ENCODE measurements around the gene COLQ.
"Not testable (repeated sequence)": the region's sequence is repeated elsewhere in the genome, so short reads cannot be mapped to it uniquely, and the experiment has no call there.

DNA sequence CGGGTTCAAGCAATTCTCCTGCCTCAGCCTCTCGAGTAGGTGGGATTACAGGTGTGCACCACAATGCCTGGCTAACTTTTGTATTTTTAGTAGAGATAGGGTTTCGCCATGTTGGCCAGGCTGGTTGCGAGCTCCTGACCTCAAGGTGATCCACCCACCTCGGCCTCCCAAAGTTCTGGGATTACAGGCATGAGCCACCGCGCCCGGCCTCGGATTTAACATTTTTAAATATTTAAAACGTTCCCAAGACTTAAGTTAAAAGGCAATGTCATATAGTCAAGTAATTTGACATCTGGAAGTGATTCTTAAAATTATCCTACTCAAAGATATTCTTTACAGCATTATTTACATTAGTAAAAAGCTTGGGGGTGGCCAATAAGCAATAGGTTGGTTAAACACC, 64.6 kb downstream of the COLQ start:
- TF ChIP-seq, protein P1, sequence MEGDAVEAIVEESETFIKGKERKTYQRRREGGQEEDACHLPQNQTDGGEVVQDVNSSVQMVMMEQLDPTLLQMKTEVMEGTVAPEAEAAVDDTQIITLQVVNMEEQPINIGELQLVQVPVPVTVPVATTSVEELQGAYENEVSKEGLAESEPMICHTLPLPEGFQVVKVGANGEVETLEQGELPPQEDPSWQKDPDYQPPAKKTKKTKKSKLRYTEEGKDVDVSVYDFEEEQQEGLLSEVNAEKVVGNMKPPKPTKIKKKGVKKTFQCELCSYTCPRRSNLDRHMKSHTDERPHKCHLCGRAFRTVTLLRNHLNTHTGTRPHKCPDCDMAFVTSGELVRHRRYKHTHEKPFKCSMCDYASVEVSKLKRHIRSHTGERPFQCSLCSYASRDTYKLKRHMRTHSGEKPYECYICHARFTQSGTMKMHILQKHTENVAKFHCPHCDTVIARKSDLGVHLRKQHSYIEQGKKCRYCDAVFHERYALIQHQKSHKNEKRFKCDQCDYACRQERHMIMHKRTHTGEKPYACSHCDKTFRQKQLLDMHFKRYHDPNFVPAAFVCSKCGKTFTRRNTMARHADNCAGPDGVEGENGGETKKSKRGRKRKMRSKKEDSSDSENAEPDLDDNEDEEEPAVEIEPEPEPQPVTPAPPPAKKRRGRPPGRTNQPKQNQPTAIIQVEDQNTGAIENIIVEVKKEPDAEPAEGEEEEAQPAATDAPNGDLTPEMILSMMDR (IDR thresholded peaks at IDR 0.05) = not testable (repeated sequence)
- TF ChIP-seq POLR2A (IDR thresholded peaks at IDR 0.05) = not testable (repeated sequence)
